Right lobe of liver (tissue), 4 donors: ENCODE measurements around the gene ZNF581.

Experiments used
- CTCF ChIP-seq, 4 donors: fragments of 200-600 bp in 3 of 4; fragments of 450-650 bp in 1 of 4; IDR thresholded peaks; one replicate each; pipeline versions ENCODE4 v1.5.1 to v1.8.0; 2016 to 2022; ENCODE audit warnings: antibody characterized with exemption in 4 of 4, mild to moderate bottlenecking in 2 of 4
- POLR2A ChIP-seq: fragments of 450-650 bp; IDR thresholded peaks from one replicate; pipeline ENCODE4 v1.6.1; 2017; ENCODE audit warnings: antibody characterized with exemption, mild to moderate bottlenecking
- donor health status: DM: no; HTN: no; CAD: no.
- donor health status: DM: no; HTN: no; CAD: no.
- donor health status: DM: no; HTN: yes; CAD: no.

- TF ChIP-seq CTCF (IDR thresholded peaks at IDR 0.05) (no peak), POLR2A (no peak)
These were observed 8.1 kb upstream of the ZNF581 start for GRCh38 chr19:55635334-55635717.
